SU-DHL-6 (cell line): ENCODE results near the gene CFAP91.

Experiments used
- H2AFZ ChIP-seq: fragments of 200-600 bp; sonication (generic); 2 replicates; pipeline ENCODE4 v1.6.1; 2014; ENCODE audit warnings: low read depth, mild to moderate bottlenecking, moderate library complexity, mixed read lengths, antibody characterized with exemption, low read length; ENCODE audit not compliant: severe bottlenecking
- H3F3A ChIP-seq: fragments of 200-600 bp; shearing (Covaris generic); 2 replicates; pipeline ENCODE4 v1.6.0; 2016; ENCODE audit warnings: antibody characterized with exemption, mild to moderate bottlenecking; ENCODE audit not compliant: insufficient read depth
- H3K27ac ChIP-seq: fragments of 200-600 bp; sonication (generic); 2 replicates; pipeline ENCODE4 v1.5.1; 2016; ENCODE audit warnings: low read depth, mild to moderate bottlenecking, low read length, moderate library complexity, mixed read lengths
- H3K27me3 ChIP-seq: fragments of 200-600 bp; sonication (generic), shearing (Covaris generic); 2 replicates; pipeline ENCODE4 v1.6.0; 2014; ENCODE audit warnings: mild to moderate bottlenecking, low read length
- H3K36me3 ChIP-seq: fragments of 200-600 bp; sonication (generic); 2 replicates; pipeline ENCODE4 v1.6.1; 2014; ENCODE audit warnings: mild to moderate bottlenecking, low read length, mixed read lengths
- H3K4me2 ChIP-seq: fragments of 300-600, 200-600 bp; shearing (Covaris generic), sonication (generic); 2 replicates; pipeline ENCODE4 v1.6.0; 2014; ENCODE audit warnings: low read length, low read depth, mild to moderate bottlenecking; ENCODE audit not compliant: poor library complexity, severe bottlenecking
- H3K4me3 ChIP-seq: fragments of 200-600 bp; sonication (generic); 2 replicates; pipeline ENCODE4 v1.5.1; 2014; ENCODE audit warnings: antibody characterized with exemption, low read length, mild to moderate bottlenecking, mixed read lengths; ENCODE audit not compliant: insufficient read depth, poor library complexity, severe bottlenecking
- H3K79me2 ChIP-seq: fragments of 200-600 bp; sonication (generic); 2 replicates; pipeline ENCODE4 v1.6.1; 2014; ENCODE audit warnings: mild to moderate bottlenecking, low read length, moderate library complexity; ENCODE audit not compliant: insufficient read depth
- H3K9ac ChIP-seq: fragments of 200-600 bp; sonication (generic); 2 replicates; pipeline ENCODE4 v1.7.0; 2014; ENCODE audit warnings: mild to moderate bottlenecking, low read length
- H3K9me2 ChIP-seq: fragments of 200-600 bp; sonication (generic); replicated peaks from 2 replicates; pipeline ENCODE4 v1.6.1; 2014; ENCODE audit warnings: low read length; ENCODE audit not compliant: insufficient read depth
- H3K9me3 ChIP-seq: fragments of 200-600 bp; sonication (generic); 2 replicates; pipeline ENCODE4 v1.6.1; 2014; ENCODE audit warnings: low read length, mixed read lengths; ENCODE audit not compliant: insufficient read depth
- H4K20me1 ChIP-seq: fragments of 200-600 bp; sonication (generic); 2 replicates; pipeline ENCODE4 v1.6.1; 2014; ENCODE audit warnings: low read depth, mild to moderate bottlenecking, antibody characterized with exemption, low read length, moderate library complexity, mixed read lengths
- EZH2phosphoT487 ChIP-seq: fragments of 200-600 bp; sonication (generic), shearing (Covaris generic); conservative IDR thresholded peaks from 2 replicates; pipeline ENCODE4 v1.6.1; 2018; ENCODE audit warnings: mild to moderate bottlenecking, antibody characterized with exemption, low read length, moderate library complexity, mixed read lengths
- TF ChIP-seq, protein P1 (sequence below): fragments of 200-600 bp; sonication (generic); IDR thresholded peaks from one replicate; pipeline ENCODE4 v1.5.1; 2017; ENCODE audit warnings: antibody characterized with exemption, mild to moderate bottlenecking, low read length, moderate library complexity; ENCODE audit not compliant: insufficient read depth, poor library complexity, severe bottlenecking

CFAP91 gene

DNA sequence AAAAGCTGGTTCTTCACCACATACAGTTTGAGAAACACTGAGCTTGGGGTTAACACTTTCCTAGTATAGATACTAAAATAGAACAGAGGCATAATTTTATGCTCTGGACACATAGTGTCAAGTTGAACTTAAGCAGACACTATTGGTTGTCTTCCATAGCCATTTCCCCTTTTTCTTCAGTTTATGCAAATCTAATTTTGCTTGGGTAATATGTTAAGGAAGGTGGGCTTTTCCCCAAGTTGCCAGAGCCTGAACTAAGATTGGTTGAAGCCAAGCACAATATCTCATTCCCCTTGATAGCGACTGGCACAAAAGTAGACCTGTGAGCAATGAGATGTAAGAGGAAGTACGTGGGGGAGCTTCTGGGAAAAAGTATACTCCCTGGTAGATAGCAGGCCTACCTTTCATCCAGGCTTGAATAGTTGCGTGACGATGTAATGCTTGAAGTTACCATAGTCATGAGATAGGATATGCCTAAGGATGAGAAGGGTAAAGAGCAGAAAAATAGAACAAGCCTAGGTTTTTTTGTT is 37.9 kb upstream of the CFAP91 start:
- H3K79me2 ChIP-seq: no peaks in the 10 kb centered on the region

DNA sequence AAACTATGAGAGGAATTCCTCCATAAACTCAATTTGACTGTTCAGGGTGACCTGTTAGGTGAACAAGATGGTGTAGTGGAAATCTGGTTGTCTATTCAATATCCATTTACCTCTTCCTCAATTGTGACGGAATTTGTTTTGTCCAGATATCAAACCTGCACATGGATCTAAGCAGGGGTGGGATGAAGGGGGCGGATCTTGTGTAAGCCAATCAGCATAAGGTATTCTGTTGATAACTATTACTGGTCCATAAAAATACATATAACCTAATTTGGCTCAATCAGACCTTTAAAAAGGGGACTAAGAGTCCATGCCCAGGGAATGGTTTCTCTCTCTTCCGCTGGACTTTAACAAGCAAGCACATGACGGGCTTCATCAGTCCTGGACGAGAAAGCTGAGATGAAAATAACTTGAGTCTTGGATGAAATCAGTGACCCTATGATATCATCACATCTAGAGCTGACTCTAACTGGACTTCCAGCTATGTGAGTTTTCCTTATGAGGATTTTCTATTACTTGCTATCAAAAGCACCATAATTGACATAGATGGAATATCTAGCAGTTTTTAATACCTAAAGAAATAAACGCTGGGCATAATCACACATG is 36.8 kb upstream of the CFAP91 start:
- no peak overlapping the region for H3K9ac ChIP-seq
- no peaks in the 10 kb centered on the region for H3K9me2 ChIP-seq
- H3K4me2 ChIP-seq: no peak overlapping the region
- peaks cover 33% of the 10 kb centered on the region for H3K36me3 ChIP-seq
- H3K79me2 ChIP-seq: 0 out of 2 replicates have a peak, but pooled peaks cover 3% of the 10 kb centered on the region
- H3F3A ChIP-seq: peaks cover 4% of the 10 kb centered on the region; the same call in 1 of the 2 replicates
- no peaks in the 10 kb centered on the region for H3K27me3 ChIP-seq
- TF ChIP-seq, protein P1, sequence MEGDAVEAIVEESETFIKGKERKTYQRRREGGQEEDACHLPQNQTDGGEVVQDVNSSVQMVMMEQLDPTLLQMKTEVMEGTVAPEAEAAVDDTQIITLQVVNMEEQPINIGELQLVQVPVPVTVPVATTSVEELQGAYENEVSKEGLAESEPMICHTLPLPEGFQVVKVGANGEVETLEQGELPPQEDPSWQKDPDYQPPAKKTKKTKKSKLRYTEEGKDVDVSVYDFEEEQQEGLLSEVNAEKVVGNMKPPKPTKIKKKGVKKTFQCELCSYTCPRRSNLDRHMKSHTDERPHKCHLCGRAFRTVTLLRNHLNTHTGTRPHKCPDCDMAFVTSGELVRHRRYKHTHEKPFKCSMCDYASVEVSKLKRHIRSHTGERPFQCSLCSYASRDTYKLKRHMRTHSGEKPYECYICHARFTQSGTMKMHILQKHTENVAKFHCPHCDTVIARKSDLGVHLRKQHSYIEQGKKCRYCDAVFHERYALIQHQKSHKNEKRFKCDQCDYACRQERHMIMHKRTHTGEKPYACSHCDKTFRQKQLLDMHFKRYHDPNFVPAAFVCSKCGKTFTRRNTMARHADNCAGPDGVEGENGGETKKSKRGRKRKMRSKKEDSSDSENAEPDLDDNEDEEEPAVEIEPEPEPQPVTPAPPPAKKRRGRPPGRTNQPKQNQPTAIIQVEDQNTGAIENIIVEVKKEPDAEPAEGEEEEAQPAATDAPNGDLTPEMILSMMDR: no peak
- TF ChIP-seq EZH2phosphoT487: no peak
- no peak overlapping the region for H3K27ac ChIP-seq
- H3K9me3 ChIP-seq: no peaks in the 10 kb centered on the region
- H3K4me3 ChIP-seq: no peak overlapping the region
- no peak overlapping the region for H2AFZ ChIP-seq
- H4K20me1 ChIP-seq: no peaks in the 10 kb centered on the region

More for the DNA sequence above, 37.9 kb upstream of the CFAP91 start:
- Histone ChIP-seq H4K20me1 (no peaks in the 10 kb centered on the region), H3K9me2 (no peaks in the 10 kb centered on the region), H3K36me3 (peaks cover 23% of the 10 kb centered on the region; the same call in 1 of the 2 replicates), H3K9me3 (no peaks in the 10 kb centered on the region), H3K27ac (no peak overlapping the region), H2AFZ (no peak overlapping the region), H3K9ac (no peak overlapping the region), H3K4me2 (no peak overlapping the region), H3F3A (no peaks in the 10 kb centered on the region; the same call in 1 of the 2 replicates), H3K27me3 (no peaks in the 10 kb centered on the region), H3K4me3 (no peak overlapping the region)
- TF ChIP-seq, protein P1: no peak
- no peak for TF ChIP-seq EZH2phosphoT487

DNA sequence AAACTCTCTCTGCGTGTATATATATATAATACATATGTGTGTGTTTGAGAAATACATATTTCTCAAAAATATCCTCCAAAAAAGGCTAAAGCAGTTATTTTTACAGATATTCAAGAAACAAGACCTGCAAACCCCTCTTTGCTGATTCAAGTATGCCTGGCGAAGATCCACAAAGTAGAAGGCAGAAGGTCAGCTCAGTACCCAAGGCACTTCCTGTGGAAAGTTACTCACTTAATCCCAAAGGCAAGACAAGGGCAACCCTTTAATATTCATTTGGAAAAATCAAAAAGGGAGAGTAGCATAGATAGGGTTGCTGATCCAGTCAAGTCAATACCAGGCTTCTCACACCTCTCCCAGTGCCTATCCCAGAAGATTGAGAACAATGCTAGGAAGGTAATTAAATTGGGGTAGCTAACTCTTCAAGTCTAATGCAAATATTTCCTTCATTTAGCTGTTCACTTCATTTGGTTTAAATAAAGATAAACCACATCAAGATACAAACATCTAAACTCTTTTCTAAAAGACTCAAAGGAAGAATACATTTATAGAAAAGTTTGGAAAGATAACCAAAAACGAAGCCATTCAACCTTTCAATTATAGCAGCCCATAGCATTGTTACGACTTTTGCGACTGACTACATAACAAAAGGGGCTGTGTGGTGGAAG is 32.8 kb upstream of the CFAP91 start:
- no peaks in the 10 kb centered on the region for H4K20me1 ChIP-seq
- no peaks in the 10 kb centered on the region for H3K9me3 ChIP-seq
- TF ChIP-seq, protein P1: no peak
- TF ChIP-seq EZH2phosphoT487: no peak
- H3K27ac ChIP-seq: no peak overlapping the region
- H2AFZ ChIP-seq: no peak overlapping the region
- no peaks in the 10 kb centered on the region for H3K27me3 ChIP-seq
- no peak overlapping the region for H3K9ac ChIP-seq
- no peak overlapping the region for H3K4me3 ChIP-seq
- H3K9me2 ChIP-seq: no peaks in the 10 kb centered on the region
- peaks cover 4% of the 10 kb centered on the region; the same call in 1 of the 2 replicates for H3F3A ChIP-seq
- peaks cover 62% of the 10 kb centered on the region for H3K36me3 ChIP-seq
- peaks cover 24% of the 10 kb centered on the region for H3K79me2 ChIP-seq
- no peak overlapping the region for H3K4me2 ChIP-seq
